HCT116 (cell line): Measurements from ENCODE around the gene DCAF17. TPM values are rescaled to one million over a fixed set of nuclear protein-coding genes. Genes with fewer than 3 reads are reported as not detected.

Experiments
- ATAC-seq: fragments of 200-7000 bp; cut with Tn5 transposase; 2 replicates; pipeline ENCODE4 v1.9.1; 2020; ENCODE audit warnings: mild to moderate bottlenecking, moderate library complexity
- BruUV-seq: library from RNA; stranded (reverse); fragments of 400-500 nt; replicated peaks from 2 replicates; lab custom pipeline; 2021; lab: Mats Ljungman, UMichigan
- CTCF ChIA-PET: fragments of 300-600 bp; sonication (Branson Sonifier 250); formaldehyde crosslinking; loops from one replicate; lab custom pipeline; 2021; ENCODE audit warnings: antibody characterized with exemption; lab: Charles Lee
- POLR2A ChIA-PET: fragments of 300-600, 350-600 bp; sonication (Branson Sonifier 250); formaldehyde crosslinking; loops from one replicate; lab custom pipeline; 2021; ENCODE audit warnings: antibody characterized with exemption; lab: Charles Lee
- RAD21 ChIA-PET, 2 experiments: fragments of 300-600 bp; sonication (Branson Sonifier 250); formaldehyde crosslinking; loops; one replicate each; lab custom pipeline; 2023; ENCODE audit warnings: low total read pairs in 2 of 2; ENCODE audit not compliant: uncharacterized antibody in 2 of 2, unreplicated experiment in 2 of 2, low non-redundant PET in 1 of 2; lab: Charles Lee
- DNase-seq: peaks from one replicate; pipeline ENCODE4 v3.0.0-alpha.2; 2010; ENCODE audit warnings: low read depth, low spot score
- H2AFZ ChIP-seq: fragments of 200-600 bp; shearing (Covaris generic), sonication (generic); 2 replicates; pipeline ENCODE4 v1.6.1; 2017; ENCODE audit warnings: low read depth, mixed run types, mixed read lengths, antibody characterized with exemption, low read length; ENCODE audit not compliant: poor library complexity, severe bottlenecking
- H3K27ac ChIP-seq: 2 replicates; pipeline ENCODE4 v1.5.1; 2012; ENCODE audit warnings: low read depth, low read length
- H3K27me3 ChIP-seq: fragments of 200-600 bp; sonication (generic); 2 replicates; pipeline ENCODE4 v1.6.1; 2016; ENCODE audit warnings: mixed run types, low read length, mixed read lengths; ENCODE audit not compliant: insufficient read depth
- H3K36me3 ChIP-seq, 2 experiments: fragments of 200-500 bp in 1 of 2; fragments of 200-600 bp in 1 of 2; sonication (Bioruptor generic) in 1 of 2; sonication (generic) in 1 of 2; 2 replicates each; pipeline versions ENCODE4 v1.5.1 to v1.6.1; 2014 to 2016; ENCODE audit warnings: low read length in 2 of 2, inconsistent platforms in 1 of 2, mixed read lengths in 1 of 2, mixed run types in 1 of 2; ENCODE audit not compliant: insufficient read depth in 2 of 2, control insufficient read depth in 1 of 2
- H3K4me1 ChIP-seq, 2 experiments: fragments of 200-600 bp in 1 of 2; sonication (generic) in 1 of 2; 2 replicates each; pipeline versions ENCODE4 v1.5.1 to v1.6.1; 2012 to 2017; ENCODE audit warnings: low read length in 2 of 2, inconsistent platforms in 1 of 2, mild to moderate bottlenecking in 1 of 2, mixed read lengths in 1 of 2, mixed run types in 1 of 2, moderate library complexity in 1 of 2; ENCODE audit not compliant: insufficient read depth in 2 of 2, control insufficient read depth in 1 of 2
- H3K4me2 ChIP-seq: fragments of 200-600 bp; sonication (generic); 2 replicates; pipeline ENCODE4 v1.6.1; 2017; ENCODE audit warnings: mixed run types, low read length, mixed read lengths
- H3K4me3 ChIP-seq, 2 experiments: fragments of 200-600 bp in 1 of 2; sonication (generic) in 1 of 2; replicated peaks in 1 of 2; 2 replicates each; pipeline ENCODE4 v1.5.1; 2011 to 2016; ENCODE audit warnings: low read length in 2 of 2, control low read depth in 1 of 2, low read depth in 1 of 2, mild to moderate bottlenecking in 1 of 2, mixed read lengths in 1 of 2, mixed run types in 1 of 2
- H3K79me2 ChIP-seq: fragments of 200-600 bp; sonication (generic); 2 replicates; pipeline ENCODE4 v1.6.1; 2017; ENCODE audit warnings: mild to moderate bottlenecking, mixed run types, low read length, moderate library complexity, mixed read lengths; ENCODE audit not compliant: insufficient read depth
- H3K9ac ChIP-seq: fragments of 200-600 bp; sonication (generic); 2 replicates; pipeline ENCODE4 v1.6.1; 2016; ENCODE audit warnings: low read length, mixed read lengths
- H3K9me2 ChIP-seq: fragments of 200-600 bp; sonication (generic), shearing (Covaris generic); 2 replicates; pipeline ENCODE4 v1.6.1; 2017; ENCODE audit warnings: mixed run types, mild to moderate bottlenecking, moderate library complexity; ENCODE audit not compliant: insufficient read depth
- H3K9me3 ChIP-seq, 2 experiments: fragments of 200-500 bp in 1 of 2; fragments of 200-600 bp in 1 of 2; sonication (Bioruptor generic) in 1 of 2; sonication (generic) in 1 of 2; 2 replicates each; pipeline ENCODE4 v1.6.1; 2014 to 2017; ENCODE audit warnings: low read length in 2 of 2, mixed read lengths in 2 of 2, inconsistent platforms in 1 of 2, low read depth in 1 of 2, mild to moderate bottlenecking in 1 of 2, mixed run types in 1 of 2, moderate library complexity in 1 of 2; ENCODE audit not compliant: control insufficient read depth in 1 of 2, insufficient read depth in 1 of 2
- H4K20me1 ChIP-seq: fragments of 200-600 bp; sonication (generic), shearing (Covaris generic); 2 replicates; pipeline ENCODE4 v1.6.1; 2017; ENCODE audit warnings: mixed run types, mild to moderate bottlenecking, moderate library complexity; ENCODE audit not compliant: insufficient read depth
- CBX3 ChIP-seq: IDR thresholded peaks from 2 replicates; pipeline ENCODE4 v1.6.1; 2012; ENCODE audit warnings: low read depth
- ELF1 ChIP-seq: IDR thresholded peaks from 2 replicates; pipeline ENCODE4 v1.6.1; 2012; ENCODE audit warnings: low read depth, borderline replicate concordance
- EZH2phosphoT487 ChIP-seq: fragments of 200-600 bp; IDR thresholded peaks from 2 replicates; pipeline ENCODE4 v1.6.1; 2018; ENCODE audit warnings: antibody characterized with exemption, borderline replicate concordance
- FOSL1 ChIP-seq: IDR thresholded peaks from 2 replicates; pipeline ENCODE4 v1.6.1; 2012; ENCODE audit warnings: low read depth
- JUND ChIP-seq: IDR thresholded peaks from 2 replicates; pipeline ENCODE4 v1.6.1; 2012
- POLR2AphosphoS5 ChIP-seq: IDR thresholded peaks from 2 replicates; pipeline ENCODE4 v1.6.1; 2011; ENCODE audit warnings: mild to moderate bottlenecking, low read depth, low read length, moderate library complexity
- RAD21 ChIP-seq: IDR thresholded peaks from 2 replicates; pipeline ENCODE4 v1.6.1; 2012; ENCODE audit warnings: low read depth, mild to moderate bottlenecking
- SRF ChIP-seq: IDR thresholded peaks from 2 replicates; pipeline ENCODE4 v1.6.1; 2012; ENCODE audit warnings: low read depth
- TCF7L2 ChIP-seq: IDR thresholded peaks from 2 replicates; pipeline ENCODE4 v1.7.0; 2011; ENCODE audit warnings: borderline replicate concordance, inconsistent platforms; ENCODE audit not compliant: insufficient read depth, insufficient read length; ENCODE audit errors: extremely low read depth
- YY1 ChIP-seq: IDR thresholded peaks from 2 replicates; pipeline ENCODE4 v1.6.1; 2011; ENCODE audit warnings: low read length, low read depth, moderate library complexity, mild to moderate bottlenecking; ENCODE audit not compliant: insufficient replicate concordance; ENCODE audit errors: extremely low read depth
- intact Hi-C: fragments of 100-400 bp; cut with micrococcal nuclease; formaldehyde crosslinking; loops from 2 replicates; pipeline ENCODE4 v1.10.0; 2022
- total RNA-seq: library from RNA; stranded (reverse); gene quantifications from one replicate; pipeline ENCODE4 v1.2.1, GENCODE V29; 2021; ENCODE audit not compliant: unreplicated experiment
- TF ChIP-seq, protein P1 (sequence below): IDR thresholded peaks from 2 replicates; pipeline ENCODE4 v1.6.1; 2012

The DCAF17 gene
- total RNA-seq, 1 experiment from 2014 or later, result 17.7 TPM

DNA sequence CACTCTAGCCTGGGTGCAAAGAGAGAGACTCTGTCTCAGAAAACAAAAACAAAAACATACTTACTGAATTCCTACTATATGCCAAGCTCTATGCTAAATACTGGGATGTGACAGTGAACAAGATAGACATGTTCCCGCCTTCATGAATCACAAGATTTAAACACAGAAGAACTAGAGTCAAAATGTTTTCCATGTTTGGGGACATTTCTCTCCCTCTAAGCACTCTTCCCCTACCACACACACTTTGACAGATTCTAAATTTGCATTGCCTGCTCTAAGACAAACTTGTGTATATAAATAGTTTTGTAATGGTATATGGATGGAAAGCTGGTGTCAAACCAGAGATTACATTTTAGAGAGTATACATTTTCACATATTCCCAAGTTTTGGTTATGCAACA lies 99.3 kb downstream of the DCAF17 start:
- RAD21 ChIA-PET, result no interaction called here
- H3K9me2 ChIP-seq, result no peaks in the 10 kb centered on the region
- no peak overlapping the region for H3K27ac ChIP-seq
- H4K20me1 ChIP-seq, result no peaks in the 10 kb centered on the region
- H3K9me3 ChIP-seq, result peaks cover 0 to 5% of the 10 kb centered on the region in 2 experiments; a peak in 1 of 4 replicates
- no peaks in the 10 kb centered on the region for H3K4me1 ChIP-seq
- intact Hi-C loops, result no loop called here
- ATAC-seq (no peak), DNase-seq (no peak)
- no peak overlapping the region for H3K9ac ChIP-seq
- CTCF ChIA-PET, result interaction anchor here (1.3 kb wide), 1 partner anchor 15 kb away, joined by 4 read pairs; no protein-coding TSS in a partner anchor
- H3K27me3 ChIP-seq, result no peaks in the 10 kb centered on the region
- no peak overlapping the region for H3K4me2 ChIP-seq
- H2AFZ ChIP-seq, result no peak overlapping the region
- no peaks in the 10 kb centered on the region for H3K36me3 ChIP-seq
- no TSS peak for BruUV-seq
- no peak for TF ChIP-seq FOSL1
- TF ChIP-seq, protein P1, sequence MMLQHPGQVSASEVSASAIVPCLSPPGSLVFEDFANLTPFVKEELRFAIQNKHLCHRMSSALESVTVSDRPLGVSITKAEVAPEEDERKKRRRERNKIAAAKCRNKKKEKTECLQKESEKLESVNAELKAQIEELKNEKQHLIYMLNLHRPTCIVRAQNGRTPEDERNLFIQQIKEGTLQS, result no peak
- no peak for TF ChIP-seq TCF7L2
- TF ChIP-seq POLR2AphosphoS5, result no peak
- no peak for TF ChIP-seq RAD21
- no peak for TF ChIP-seq EZH2phosphoT487
- no peak for TF ChIP-seq CBX3
- no peak for TF ChIP-seq SRF
- TF ChIP-seq YY1, result no peak
- TF ChIP-seq ELF1, result no peak
- no peak for TF ChIP-seq JUND
- POLR2A ChIA-PET, result no interaction called here
- no peak overlapping the region for H3K4me3 ChIP-seq
- H3K79me2 ChIP-seq, result no peaks in the 10 kb centered on the region

Other genes starting within 250 kb of the DCAF17 start
- 34.4 TPM for gene METTL8, start 236 bp upstream of the DCAF17 start, total RNA-seq
- gene CYBRD1, start 88.2 kb downstream of the DCAF17 start, total RNA-seq, result 14.9 TPM